Nephron progenitor cell (in vitro differentiated cells): Measurements from ENCODE around the gene COL4A2.
A peak's percentile ranks its signal among the peaks of the same experiment; 100 is the strongest.

Experiments used
- DNase-seq: peaks from one replicate; pipeline ENCODE4 v3.0.0; 2021
- H3K27ac Mint-ChIP-seq: 2 replicates; pipeline ENCODE4 v1.8.0; 2021; ENCODE audit warnings: mild to moderate bottlenecking, moderate library complexity, mixed read lengths
- H3K27me3 Mint-ChIP-seq: 2 replicates; pipeline ENCODE4 v1.8.0; 2021; ENCODE audit warnings: mild to moderate bottlenecking, low read depth, mixed read lengths; ENCODE audit not compliant: poor library complexity
- H3K36me3 Mint-ChIP-seq: 2 replicates; pipeline ENCODE4 v1.8.0; 2021; ENCODE audit warnings: low read depth, mixed read lengths
- H3K4me1 Mint-ChIP-seq: 2 replicates; pipeline ENCODE4 v1.8.0; 2021; ENCODE audit warnings: mixed read lengths
- H3K4me3 Mint-ChIP-seq: 2 replicates; pipeline ENCODE4 v1.8.0; 2021; ENCODE audit warnings: mild to moderate bottlenecking, moderate library complexity, mixed read lengths
- H3K9me3 Mint-ChIP-seq: 2 replicates; pipeline ENCODE4 v1.8.0; 2021; ENCODE audit warnings: mild to moderate bottlenecking, moderate library complexity, mixed read lengths
- TF ChIP-seq, protein P1 (sequence below): fragments of 200-600 bp; sonication (generic); IDR thresholded peaks from 2 replicates; pipeline ENCODE4 v1.5.0; 2021; ENCODE audit warnings: antibody characterized with exemption

The COL4A2 gene

DNA sequence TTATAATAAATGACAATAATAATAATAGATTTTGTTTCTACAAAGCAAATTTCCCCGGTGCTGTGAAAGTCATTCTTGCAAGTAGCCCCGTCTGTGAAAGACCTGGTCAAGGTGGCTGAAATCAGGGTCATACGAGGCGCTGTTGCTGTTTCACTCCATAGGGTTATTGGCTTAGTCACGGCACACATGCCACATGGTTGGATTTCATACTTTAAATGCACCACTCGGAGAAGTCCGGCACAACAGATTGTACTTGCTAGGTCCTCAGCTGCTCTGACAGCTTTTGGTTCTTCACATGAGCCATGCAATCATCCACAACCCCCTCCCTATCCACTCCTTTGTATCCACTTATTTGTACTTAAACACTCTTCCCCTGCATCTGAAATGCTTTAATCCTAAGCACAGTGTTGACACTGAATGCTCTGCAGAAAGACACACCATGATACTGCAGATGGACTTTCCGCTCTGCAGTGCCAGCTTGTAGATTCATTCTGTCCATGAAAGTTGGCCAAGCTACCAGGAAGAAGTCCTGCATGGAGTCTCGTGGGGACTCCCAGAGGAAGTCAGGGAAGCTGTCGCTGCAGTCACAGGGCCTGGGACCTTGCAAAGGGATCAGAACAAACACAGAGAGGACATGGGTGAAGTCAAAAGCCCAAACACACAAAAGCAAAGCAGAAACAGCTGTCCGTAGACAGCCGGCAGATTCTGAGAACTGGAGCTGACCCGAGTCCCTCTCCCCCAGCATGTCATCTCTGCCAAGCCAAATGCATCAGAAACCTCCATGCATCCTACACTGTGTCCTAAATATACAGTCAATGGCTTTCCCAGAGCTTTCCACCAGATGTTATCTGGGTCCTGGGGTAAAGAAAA, 124.6 kb downstream of the COL4A2 start:
- H3K27me3 Mint-ChIP-seq: no peaks in the 10 kb centered on the region
- H3K4me3 Mint-ChIP-seq: no peak overlapping the region
- TF ChIP-seq, protein P1, sequence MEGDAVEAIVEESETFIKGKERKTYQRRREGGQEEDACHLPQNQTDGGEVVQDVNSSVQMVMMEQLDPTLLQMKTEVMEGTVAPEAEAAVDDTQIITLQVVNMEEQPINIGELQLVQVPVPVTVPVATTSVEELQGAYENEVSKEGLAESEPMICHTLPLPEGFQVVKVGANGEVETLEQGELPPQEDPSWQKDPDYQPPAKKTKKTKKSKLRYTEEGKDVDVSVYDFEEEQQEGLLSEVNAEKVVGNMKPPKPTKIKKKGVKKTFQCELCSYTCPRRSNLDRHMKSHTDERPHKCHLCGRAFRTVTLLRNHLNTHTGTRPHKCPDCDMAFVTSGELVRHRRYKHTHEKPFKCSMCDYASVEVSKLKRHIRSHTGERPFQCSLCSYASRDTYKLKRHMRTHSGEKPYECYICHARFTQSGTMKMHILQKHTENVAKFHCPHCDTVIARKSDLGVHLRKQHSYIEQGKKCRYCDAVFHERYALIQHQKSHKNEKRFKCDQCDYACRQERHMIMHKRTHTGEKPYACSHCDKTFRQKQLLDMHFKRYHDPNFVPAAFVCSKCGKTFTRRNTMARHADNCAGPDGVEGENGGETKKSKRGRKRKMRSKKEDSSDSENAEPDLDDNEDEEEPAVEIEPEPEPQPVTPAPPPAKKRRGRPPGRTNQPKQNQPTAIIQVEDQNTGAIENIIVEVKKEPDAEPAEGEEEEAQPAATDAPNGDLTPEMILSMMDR: no peak
- H3K36me3 Mint-ChIP-seq: peaks cover 82% of the 10 kb centered on the region
- DNase-seq: no peak
- peak overlapping the region; percentile 46 for H3K27ac Mint-ChIP-seq
- peaks cover 25% of the 10 kb centered on the region for H3K4me1 Mint-ChIP-seq
- H3K9me3 Mint-ChIP-seq: no peaks in the 10 kb centered on the region

DNA sequence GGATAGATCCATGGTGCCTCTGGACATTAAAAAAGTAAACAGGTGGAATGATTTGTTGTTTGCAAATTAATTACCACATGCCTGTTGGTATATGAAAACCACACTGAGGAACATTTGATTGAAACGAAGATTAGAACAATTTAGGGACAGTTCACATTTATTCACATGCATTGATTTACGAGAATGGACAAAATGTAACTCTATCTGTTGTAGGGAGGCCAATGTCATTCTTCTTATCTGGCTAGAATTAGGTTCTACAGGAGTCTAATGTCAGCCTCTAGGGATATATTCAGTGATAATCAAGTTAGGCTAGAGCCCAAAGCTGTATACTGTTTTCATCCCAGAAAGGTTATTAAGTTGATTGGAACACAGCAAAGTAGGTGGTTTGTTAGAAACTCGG, 125.4 kb downstream of the COL4A2 start:
- H3K4me1 Mint-ChIP-seq: peaks cover 23% of the 10 kb centered on the region
- H3K27me3 Mint-ChIP-seq: no peaks in the 10 kb centered on the region
- no peaks in the 10 kb centered on the region for H3K9me3 Mint-ChIP-seq
- H3K4me3 Mint-ChIP-seq: no peak overlapping the region
- DNase-seq: no peak
- H3K36me3 Mint-ChIP-seq: peaks cover 86% of the 10 kb centered on the region
- TF ChIP-seq, protein P1: no peak
- no peak overlapping the region for H3K27ac Mint-ChIP-seq

DNA sequence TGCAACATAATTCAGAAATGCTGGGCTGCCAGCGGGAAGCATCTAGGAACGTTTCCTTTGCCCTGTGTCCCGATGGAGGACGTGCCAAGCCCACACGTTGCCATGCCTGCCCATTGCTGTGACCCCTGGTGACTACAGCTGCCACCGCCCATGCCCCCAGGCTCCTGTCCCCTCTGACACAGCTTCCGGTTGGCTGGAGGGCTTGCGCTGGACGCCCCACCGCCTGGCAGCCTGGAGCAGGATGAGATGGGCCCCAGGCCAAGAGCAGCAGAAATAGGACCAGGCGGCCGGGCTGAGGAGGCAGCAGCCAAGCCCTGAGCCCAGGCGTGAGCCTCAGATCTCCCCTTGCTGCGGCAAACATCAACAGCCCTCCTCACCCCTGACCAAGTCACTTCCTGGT, 125.9 kb downstream of the COL4A2 start:
- H3K27ac Mint-ChIP-seq: peak overlapping the region; percentile 66
- H3K27me3 Mint-ChIP-seq: no peaks in the 10 kb centered on the region
- peaks cover 91% of the 10 kb centered on the region for H3K36me3 Mint-ChIP-seq
- H3K4me1 Mint-ChIP-seq: peaks cover 23% of the 10 kb centered on the region
- no peak for DNase-seq
- H3K9me3 Mint-ChIP-seq: no peaks in the 10 kb centered on the region
- TF ChIP-seq, protein P1: no peak
- H3K4me3 Mint-ChIP-seq: no peak overlapping the region

DNA sequence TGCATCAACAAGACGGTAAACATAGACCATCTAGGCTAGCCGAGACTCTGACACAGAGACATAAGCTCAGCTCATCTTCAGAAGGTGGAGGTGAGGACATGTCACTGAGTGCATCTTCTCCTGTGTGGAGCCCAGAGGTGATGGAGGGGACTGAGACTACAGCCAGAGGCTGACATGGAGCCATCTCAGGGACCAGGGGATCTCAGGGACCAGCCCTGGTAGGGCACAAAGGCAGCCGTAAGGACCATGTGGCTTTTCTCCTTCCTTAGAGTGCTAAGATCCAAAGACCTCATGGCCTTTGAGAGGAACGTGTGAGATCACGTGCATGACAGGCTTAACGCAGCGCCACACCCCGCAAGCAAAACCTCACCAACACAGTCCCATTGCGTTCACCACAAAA, 127.5 kb downstream of the COL4A2 start:
- no peak for DNase-seq
- H3K4me3 Mint-ChIP-seq: no peak overlapping the region
- no peaks in the 10 kb centered on the region for H3K27me3 Mint-ChIP-seq
- peaks cover 90% of the 10 kb centered on the region for H3K36me3 Mint-ChIP-seq
- H3K4me1 Mint-ChIP-seq: peaks cover 23% of the 10 kb centered on the region
- no peak overlapping the region for H3K27ac Mint-ChIP-seq
- H3K9me3 Mint-ChIP-seq: no peaks in the 10 kb centered on the region
- TF ChIP-seq, protein P1: no peak

DNA sequence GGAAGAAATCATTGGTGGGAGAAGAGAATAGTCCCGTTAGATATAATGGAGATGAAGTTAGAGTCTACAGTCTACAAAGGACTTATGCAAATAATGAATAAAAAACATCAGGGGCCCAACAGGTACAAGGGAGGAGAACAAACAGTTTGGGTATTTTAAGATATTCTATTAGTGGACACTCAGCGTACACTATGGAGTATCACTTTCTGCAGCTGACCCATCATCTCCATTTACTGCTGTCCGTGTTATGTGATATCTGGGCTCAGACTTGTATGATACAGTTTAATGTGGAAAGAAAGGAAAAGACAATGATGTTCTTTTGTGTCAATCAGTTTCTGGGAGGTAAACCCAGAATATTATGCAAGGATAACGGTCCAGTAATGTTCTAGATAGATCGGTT, 128.2 kb downstream of the COL4A2 start:
- H3K9me3 Mint-ChIP-seq: no peaks in the 10 kb centered on the region
- H3K36me3 Mint-ChIP-seq: peaks cover 91% of the 10 kb centered on the region

More for the DNA sequence above, 128.2 kb downstream of the COL4A2 start:
- H3K4me3 Mint-ChIP-seq: no peak overlapping the region
- TF ChIP-seq, protein P1: no peak
- no peak overlapping the region for H3K27ac Mint-ChIP-seq
- no peaks in the 10 kb centered on the region for H3K27me3 Mint-ChIP-seq
- peaks cover 23% of the 10 kb centered on the region for H3K4me1 Mint-ChIP-seq
- no peak for DNase-seq
